ENCODE data around the gene EPHA1. TPM values are rescaled to one million over a fixed set of nuclear protein-coding genes. Genes with fewer than 3 reads are reported as not detected.

The EPHA1 gene
- total and polyA plus RNA-seq, 4 donors, result 10.3 to 21.0 (median 11.3) TPM

DNA sequence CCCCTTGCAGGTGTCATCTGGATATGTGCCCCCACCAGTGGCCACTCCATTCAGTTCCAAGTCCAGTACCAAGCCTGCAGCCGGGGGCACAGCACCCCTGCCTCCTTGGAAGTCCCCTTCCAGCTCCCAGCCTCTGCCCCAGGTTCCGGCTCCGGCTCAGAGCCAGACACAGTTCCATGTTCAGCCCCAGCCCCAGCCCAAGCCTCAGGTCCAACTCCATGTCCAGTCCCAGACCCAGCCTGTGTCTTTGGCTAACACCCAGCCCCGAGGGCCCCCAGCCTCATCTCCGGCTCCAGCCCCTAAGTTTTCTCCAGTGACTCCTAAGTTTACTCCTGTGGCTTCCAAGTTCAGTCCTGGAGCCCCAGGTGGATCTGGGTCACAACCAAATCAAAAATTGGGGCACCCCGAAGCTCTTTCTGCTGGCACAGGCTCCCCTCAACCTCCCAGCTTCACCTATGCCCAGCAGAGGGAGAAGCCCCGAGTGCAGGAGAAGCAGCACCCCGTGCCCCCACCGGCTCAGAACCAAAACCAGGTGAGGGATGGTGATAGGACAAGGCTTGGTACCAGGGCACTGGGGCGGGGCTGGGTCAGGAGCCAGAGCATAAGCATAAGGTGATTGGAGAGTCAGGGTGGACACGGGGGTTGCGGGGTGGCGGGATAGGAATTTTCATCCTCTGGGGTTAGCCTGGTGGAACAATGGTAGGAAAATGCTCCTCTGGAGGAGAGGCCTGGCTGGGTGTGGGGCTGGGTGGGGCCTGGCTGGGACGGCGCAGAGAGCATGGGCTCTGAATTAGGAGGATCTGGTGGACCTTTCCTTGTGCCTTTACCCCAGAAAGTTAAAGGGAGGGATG lies 25.6 kb downstream of the EPHA1 start (continued):
- TF ChIP-seq, protein P1, sequence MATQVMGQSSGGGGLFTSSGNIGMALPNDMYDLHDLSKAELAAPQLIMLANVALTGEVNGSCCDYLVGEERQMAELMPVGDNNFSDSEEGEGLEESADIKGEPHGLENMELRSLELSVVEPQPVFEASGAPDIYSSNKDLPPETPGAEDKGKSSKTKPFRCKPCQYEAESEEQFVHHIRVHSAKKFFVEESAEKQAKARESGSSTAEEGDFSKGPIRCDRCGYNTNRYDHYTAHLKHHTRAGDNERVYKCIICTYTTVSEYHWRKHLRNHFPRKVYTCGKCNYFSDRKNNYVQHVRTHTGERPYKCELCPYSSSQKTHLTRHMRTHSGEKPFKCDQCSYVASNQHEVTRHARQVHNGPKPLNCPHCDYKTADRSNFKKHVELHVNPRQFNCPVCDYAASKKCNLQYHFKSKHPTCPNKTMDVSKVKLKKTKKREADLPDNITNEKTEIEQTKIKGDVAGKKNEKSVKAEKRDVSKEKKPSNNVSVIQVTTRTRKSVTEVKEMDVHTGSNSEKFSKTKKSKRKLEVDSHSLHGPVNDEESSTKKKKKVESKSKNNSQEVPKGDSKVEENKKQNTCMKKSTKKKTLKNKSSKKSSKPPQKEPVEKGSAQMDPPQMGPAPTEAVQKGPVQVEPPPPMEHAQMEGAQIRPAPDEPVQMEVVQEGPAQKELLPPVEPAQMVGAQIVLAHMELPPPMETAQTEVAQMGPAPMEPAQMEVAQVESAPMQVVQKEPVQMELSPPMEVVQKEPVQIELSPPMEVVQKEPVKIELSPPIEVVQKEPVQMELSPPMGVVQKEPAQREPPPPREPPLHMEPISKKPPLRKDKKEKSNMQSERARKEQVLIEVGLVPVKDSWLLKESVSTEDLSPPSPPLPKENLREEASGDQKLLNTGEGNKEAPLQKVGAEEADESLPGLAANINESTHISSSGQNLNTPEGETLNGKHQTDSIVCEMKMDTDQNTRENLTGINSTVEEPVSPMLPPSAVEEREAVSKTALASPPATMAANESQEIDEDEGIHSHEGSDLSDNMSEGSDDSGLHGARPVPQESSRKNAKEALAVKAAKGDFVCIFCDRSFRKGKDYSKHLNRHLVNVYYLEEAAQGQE (IDR thresholded peaks at IDR 0.05), result no peak

DNA sequence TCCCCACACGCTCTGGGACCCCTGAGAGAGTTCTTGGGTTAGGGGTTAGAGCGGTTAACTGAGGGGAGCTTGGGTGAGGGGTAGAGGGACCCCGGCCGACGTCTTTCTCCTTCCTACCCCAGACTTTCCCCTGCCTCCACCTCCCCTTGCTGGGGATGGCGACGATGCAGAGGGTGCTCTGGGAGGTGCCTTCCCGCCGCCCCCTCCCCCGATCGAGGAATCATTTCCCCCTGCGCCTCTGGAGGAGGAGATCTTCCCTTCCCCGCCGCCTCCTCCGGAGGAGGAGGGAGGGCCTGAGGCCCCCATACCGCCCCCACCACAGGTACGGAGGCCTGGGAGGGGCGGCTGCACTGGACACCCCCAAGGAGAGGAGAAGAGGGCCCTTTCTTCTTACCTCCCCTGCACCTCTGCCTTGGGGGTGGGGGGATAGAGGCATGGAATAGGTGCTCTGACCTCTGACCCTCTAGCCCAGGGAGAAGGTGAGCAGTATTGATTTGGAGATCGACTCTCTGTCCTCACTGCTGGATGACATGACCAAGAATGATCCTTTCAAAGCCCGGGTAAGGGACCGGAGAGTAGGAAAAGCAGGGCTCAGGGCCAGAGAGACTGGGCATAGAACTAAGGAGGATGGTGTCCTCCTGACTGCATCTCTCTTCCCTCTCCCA lies 26.4 kb downstream of the EPHA1 start:
- Histone ChIP-seq H3K9ac (ENCODE audit: low read depth in 1 of 2, low read length in 2 of 2) (peak overlapping the region; percentile 76 to 92), H3K4me3 (ENCODE audit: low read depth in 1 of 3, low read length in 3 of 3) (peak overlapping the region; percentile 84 to 92 (median 87)), H3K9me3 (ENCODE audit: control insufficient read depth in 4 of 4, low read length in 3 of 4) (no peaks in the 10 kb centered on the region), H3K27ac (ENCODE audit: low read depth in 1 of 2, low read length in 2 of 2) (peak overlapping the region; percentile 96 to 98), H3K27me3 (ENCODE audit: control insufficient read depth in 4 of 4, insufficient read depth in 4 of 4, low read length in 3 of 4) (no peaks in the 10 kb centered on the region), H3K36me3 (ENCODE audit: control insufficient read depth in 4 of 4, insufficient read depth in 3 of 4, low read depth in 1 of 4, low read length in 3 of 4) (no peaks in the 10 kb centered on the region), H3K4me1 (ENCODE audit: control insufficient read depth in 4 of 4, insufficient read depth in 4 of 4, low read length in 3 of 4) (peaks cover 18 to 63% (median 50%) of the 10 kb centered on the region in 4 donors)
- 17% methylated on average over 21 of the region's 21 CpGs for WGBS
- TF ChIP-seq EGR1 (IDR thresholded peaks at IDR 0.05; ENCODE audit: low read depth in 2 of 2) (no peak), RAD21 (IDR thresholded peaks at IDR 0.05) (no peak), HNF4A (conservative IDR thresholded peaks at IDR 0.05) (peak in 1 of 2 donors; percentile 33), HNF4G (IDR thresholded peaks at IDR 0.05) (no peak), FOXA2 (IDR thresholded peaks at IDR 0.05) (no peak), FOXA1 (IDR thresholded peaks at IDR 0.05) (no peak), JUND (IDR thresholded peaks at IDR 0.05) (no peak), TAF1 (conservative IDR thresholded peaks at IDR 0.05) (no peak), YY1 (IDR thresholded peaks at IDR 0.05) (no peak), RXRA (IDR thresholded peaks at IDR 0.05) (peak in 1 of 2 donors; percentile 22), NR2F2 (IDR thresholded peaks at IDR 0.05) (peak; percentile 26), SP1 (IDR thresholded peaks at IDR 0.05) (no peak), GABPA (IDR thresholded peaks at IDR 0.05 in 1 of 2, conservative IDR thresholded peaks at IDR 0.05 in 1 of 2) (no peak)
- TF ChIP-seq, protein P2, sequence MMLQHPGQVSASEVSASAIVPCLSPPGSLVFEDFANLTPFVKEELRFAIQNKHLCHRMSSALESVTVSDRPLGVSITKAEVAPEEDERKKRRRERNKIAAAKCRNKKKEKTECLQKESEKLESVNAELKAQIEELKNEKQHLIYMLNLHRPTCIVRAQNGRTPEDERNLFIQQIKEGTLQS (IDR thresholded peaks at IDR 0.05), result no peak
- TF ChIP-seq, protein P1 (IDR thresholded peaks at IDR 0.05), result no peak
- TF ChIP-seq, protein P3, sequence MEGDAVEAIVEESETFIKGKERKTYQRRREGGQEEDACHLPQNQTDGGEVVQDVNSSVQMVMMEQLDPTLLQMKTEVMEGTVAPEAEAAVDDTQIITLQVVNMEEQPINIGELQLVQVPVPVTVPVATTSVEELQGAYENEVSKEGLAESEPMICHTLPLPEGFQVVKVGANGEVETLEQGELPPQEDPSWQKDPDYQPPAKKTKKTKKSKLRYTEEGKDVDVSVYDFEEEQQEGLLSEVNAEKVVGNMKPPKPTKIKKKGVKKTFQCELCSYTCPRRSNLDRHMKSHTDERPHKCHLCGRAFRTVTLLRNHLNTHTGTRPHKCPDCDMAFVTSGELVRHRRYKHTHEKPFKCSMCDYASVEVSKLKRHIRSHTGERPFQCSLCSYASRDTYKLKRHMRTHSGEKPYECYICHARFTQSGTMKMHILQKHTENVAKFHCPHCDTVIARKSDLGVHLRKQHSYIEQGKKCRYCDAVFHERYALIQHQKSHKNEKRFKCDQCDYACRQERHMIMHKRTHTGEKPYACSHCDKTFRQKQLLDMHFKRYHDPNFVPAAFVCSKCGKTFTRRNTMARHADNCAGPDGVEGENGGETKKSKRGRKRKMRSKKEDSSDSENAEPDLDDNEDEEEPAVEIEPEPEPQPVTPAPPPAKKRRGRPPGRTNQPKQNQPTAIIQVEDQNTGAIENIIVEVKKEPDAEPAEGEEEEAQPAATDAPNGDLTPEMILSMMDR (IDR thresholded peaks at IDR 0.05; ENCODE audit: low read depth, low read length, missing input control), result no peak
- TF ChIP-seq, protein P4, sequence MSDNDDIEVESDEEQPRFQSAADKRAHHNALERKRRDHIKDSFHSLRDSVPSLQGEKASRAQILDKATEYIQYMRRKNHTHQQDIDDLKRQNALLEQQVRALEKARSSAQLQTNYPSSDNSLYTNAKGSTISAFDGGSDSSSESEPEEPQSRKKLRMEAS (IDR thresholded peaks at IDR 0.05), result no peak
- TF ChIP-seq, protein P5, sequence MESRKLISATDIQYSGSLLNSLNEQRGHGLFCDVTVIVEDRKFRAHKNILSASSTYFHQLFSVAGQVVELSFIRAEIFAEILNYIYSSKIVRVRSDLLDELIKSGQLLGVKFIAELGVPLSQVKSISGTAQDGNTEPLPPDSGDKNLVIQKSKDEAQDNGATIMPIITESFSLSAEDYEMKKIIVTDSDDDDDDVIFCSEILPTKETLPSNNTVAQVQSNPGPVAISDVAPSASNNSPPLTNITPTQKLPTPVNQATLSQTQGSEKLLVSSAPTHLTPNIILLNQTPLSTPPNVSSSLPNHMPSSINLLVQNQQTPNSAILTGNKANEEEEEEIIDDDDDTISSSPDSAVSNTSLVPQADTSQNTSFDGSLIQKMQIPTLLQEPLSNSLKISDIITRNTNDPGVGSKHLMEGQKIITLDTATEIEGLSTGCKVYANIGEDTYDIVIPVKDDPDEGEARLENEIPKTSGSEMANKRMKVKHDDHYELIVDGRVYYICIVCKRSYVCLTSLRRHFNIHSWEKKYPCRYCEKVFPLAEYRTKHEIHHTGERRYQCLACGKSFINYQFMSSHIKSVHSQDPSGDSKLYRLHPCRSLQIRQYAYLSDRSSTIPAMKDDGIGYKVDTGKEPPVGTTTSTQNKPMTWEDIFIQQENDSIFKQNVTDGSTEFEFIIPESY (IDR thresholded peaks at IDR 0.05), result no peak
- DNase-seq (ENCODE audit: low spot score), result no peak
